IMR-90 (cell line): Measurements from ENCODE around the gene PTGDS. TPM values are rescaled to one million over a fixed set of nuclear protein-coding genes. Genes with fewer than 3 reads are reported as not detected.

Experiments used
- ATAC-seq: fragments of 200-7000 bp; cut with Tn5 transposase; 2 replicates; pipeline ENCODE4 v1.9.1; 2020; ENCODE audit warnings: low read depth, mild to moderate bottlenecking, moderate library complexity
- BruUV-seq: library from RNA; stranded (reverse); fragments of 400-500 nt; replicated peaks from 2 replicates; lab custom pipeline; 2021; lab: Mats Ljungman, UMichigan
- CTCF ChIA-PET: fragments of 300-600 bp; formaldehyde crosslinking; extraction: SDS; loops from one replicate; lab custom pipeline; 2021; ENCODE audit warnings: antibody characterized with exemption; lab: Yijun Ruan, JAX
- POLR2A ChIA-PET: fragments of 300-600 bp; sonication (Branson Sonifier 250); formaldehyde crosslinking; loops from one replicate; lab custom pipeline; 2022; ENCODE audit warnings: antibody characterized with exemption; ENCODE audit not compliant: unreplicated experiment; lab: Charles Lee
- DNase-seq: peaks from one replicate; pipeline ENCODE4 v3.0.0; 2013
- H2AFZ ChIP-seq: replicated peaks from 2 replicates; pipeline ENCODE3; 2013; ENCODE audit warnings: low read length, mild to moderate bottlenecking; ENCODE audit not compliant: poor library complexity
- H2AK5ac ChIP-seq: 2 replicates; pipeline ENCODE4 v1.6.1; 2013; ENCODE audit warnings: low read depth, low read length, inconsistent platforms
- H2AK9ac ChIP-seq: replicated peaks from 2 replicates; pipeline ENCODE3; 2013; ENCODE audit warnings: mild to moderate bottlenecking, low read depth, low read length, moderate library complexity; ENCODE audit not compliant: poor library complexity
- H2BK120ac ChIP-seq: 2 replicates; pipeline ENCODE4 v1.6.1; 2013; ENCODE audit warnings: low read depth, low read length, inconsistent platforms
- H2BK15ac ChIP-seq: 3 replicates; pipeline ENCODE4 v1.6.1; 2013; ENCODE audit warnings: low read depth, low read length, inconsistent platforms
- H2BK20ac ChIP-seq: 2 replicates; pipeline ENCODE4 v1.6.1; 2013; ENCODE audit warnings: low read depth, mild to moderate bottlenecking, inconsistent platforms, low read length, moderate library complexity
- H2BK5ac ChIP-seq: 2 replicates; pipeline ENCODE4 v1.6.1; 2013; ENCODE audit warnings: mild to moderate bottlenecking, low read depth, low read length, inconsistent platforms; ENCODE audit not compliant: poor library complexity, severe bottlenecking
- H3K14ac ChIP-seq: replicated peaks from 2 replicates; pipeline ENCODE4 v1.6.1; 2013; ENCODE audit warnings: low read depth, low read length, inconsistent platforms
- H3K18ac ChIP-seq: 2 replicates; pipeline ENCODE4 v1.6.1; 2013; ENCODE audit warnings: low read depth, low read length, control low read depth
- H3K23ac ChIP-seq: 2 replicates; pipeline ENCODE4 v1.6.1; 2013; ENCODE audit warnings: low read depth, low read length, inconsistent platforms
- H3K27ac ChIP-seq: 2 replicates; pipeline ENCODE4 v1.5.1; 2013; ENCODE audit warnings: mild to moderate bottlenecking, control low read depth, low read length; ENCODE audit not compliant: insufficient read depth
- H3K27me3 ChIP-seq: 2 replicates; pipeline ENCODE4 v1.6.1; 2013; ENCODE audit warnings: low read length; ENCODE audit not compliant: control insufficient read depth, insufficient read depth
- H3K36me3 ChIP-seq: 2 replicates; pipeline ENCODE4 v1.6.1; 2013; ENCODE audit warnings: low read length, mixed read lengths; ENCODE audit not compliant: control insufficient read depth, insufficient read depth
- H3K4ac ChIP-seq: 2 replicates; pipeline ENCODE4 v1.6.1; 2013; ENCODE audit warnings: low read depth, low read length, inconsistent platforms
- H3K4me1 ChIP-seq: 2 replicates; pipeline ENCODE4 v1.6.1; 2013; ENCODE audit warnings: low read length, mixed read lengths; ENCODE audit not compliant: control insufficient read depth, insufficient read depth
- H3K4me2 ChIP-seq: 2 replicates; pipeline ENCODE4 v1.6.1; 2013; ENCODE audit warnings: low read depth, mild to moderate bottlenecking, control low read depth, low read length, moderate library complexity
- H3K4me3 ChIP-seq: 2 replicates; pipeline ENCODE4 v1.5.1; 2013; ENCODE audit warnings: low read depth, mild to moderate bottlenecking, control low read depth, low read length, moderate library complexity; ENCODE audit not compliant: insufficient read depth
- H3K56ac ChIP-seq: 2 replicates; pipeline ENCODE4 v1.6.1; 2013; ENCODE audit warnings: low read length, inconsistent platforms; ENCODE audit not compliant: insufficient read depth; ENCODE audit errors: extremely low read depth
- H3K79me1 ChIP-seq, 2 experiments: 2 replicates each; pipeline ENCODE4 v1.6.1; 2013; ENCODE audit warnings: low read length in 2 of 2, inconsistent platforms in 1 of 2, low read depth in 1 of 2
- H3K9ac ChIP-seq: 2 replicates; pipeline ENCODE4 v1.6.1; 2013; ENCODE audit warnings: low read depth, low read length, control low read depth
- H3K9me1 ChIP-seq: 2 replicates; pipeline ENCODE4 v1.6.1; 2013; ENCODE audit warnings: low read length, inconsistent platforms; ENCODE audit not compliant: insufficient read depth
- H3K9me3 ChIP-seq: 2 replicates; pipeline ENCODE4 v1.6.1; 2013; ENCODE audit warnings: low read length; ENCODE audit not compliant: control insufficient read depth, insufficient read depth
- H4K20me1 ChIP-seq: 2 replicates; pipeline ENCODE4 v1.6.1; 2013; ENCODE audit warnings: low read length, inconsistent platforms; ENCODE audit not compliant: insufficient read depth
- H4K5ac ChIP-seq: 2 replicates; pipeline ENCODE4 v1.6.1; 2013; ENCODE audit warnings: mild to moderate bottlenecking, low read depth, low read length, control low read depth
- H4K8ac ChIP-seq, 2 experiments: 2 replicates each; pipeline ENCODE4 v1.6.1; 2013; ENCODE audit warnings: low read depth in 2 of 2, low read length in 2 of 2, control low read depth in 1 of 2, inconsistent platforms in 1 of 2
- H4K91ac ChIP-seq: 2 replicates; pipeline ENCODE4 v1.6.1; 2013; ENCODE audit warnings: low read depth, low read length, inconsistent platforms; ENCODE audit not compliant: insufficient read depth
- BHLHE40 ChIP-seq: fragments of 150-350 bp; IDR thresholded peaks from 2 replicates; pipeline ENCODE4 v1.6.1; 2016; ENCODE audit warnings: mild to moderate bottlenecking, low read depth, low read length
- CHD1 ChIP-seq: IDR thresholded peaks from 2 replicates; pipeline ENCODE4 v1.6.1; 2012; ENCODE audit warnings: low read depth, low read length, improper control_type of control experiment
- ELK1 ChIP-seq: fragments of 150-350 bp; IDR thresholded peaks from 2 replicates; pipeline ENCODE4 v1.6.1; 2016; ENCODE audit warnings: low read depth, mild to moderate bottlenecking, low read length, moderate library complexity, borderline replicate concordance
- FOS ChIP-seq: fragments of 150-350 bp; IDR thresholded peaks from 2 replicates; pipeline ENCODE4 v1.6.1; 2016; ENCODE audit warnings: low read depth, low read length
- MAFK ChIP-seq: IDR thresholded peaks from 2 replicates; pipeline ENCODE4 v1.6.1; 2012; ENCODE audit warnings: low read depth, low read length, improper control_type of control experiment
- MAZ ChIP-seq: IDR thresholded peaks from 2 replicates; pipeline ENCODE4 v1.6.1; 2012; ENCODE audit warnings: low read depth, mild to moderate bottlenecking, low read length, improper control_type of control experiment, moderate library complexity, borderline replicate concordance
- MXI1 ChIP-seq: IDR thresholded peaks from 2 replicates; pipeline ENCODE4 v1.6.1; 2012; ENCODE audit warnings: low read depth, mild to moderate bottlenecking, low read length, moderate library complexity, borderline replicate concordance
- POLR2A ChIP-seq: IDR thresholded peaks from 2 replicates; pipeline ENCODE4 v1.6.1; 2012; ENCODE audit warnings: mild to moderate bottlenecking, low read depth, low read length
- RAD21 ChIP-seq: IDR thresholded peaks from 2 replicates; pipeline ENCODE4 v1.6.1; 2012; ENCODE audit warnings: low read length, improper control_type of control experiment
- RCOR1 ChIP-seq: IDR thresholded peaks from 2 replicates; pipeline ENCODE4 v1.6.1; 2012; ENCODE audit warnings: mild to moderate bottlenecking, low read length, improper control_type of control experiment; ENCODE audit not compliant: insufficient replicate concordance
- SMC3 ChIP-seq: fragments of 150-350 bp; IDR thresholded peaks from 2 replicates; pipeline ENCODE4 v1.6.1; 2016; ENCODE audit warnings: low read depth, mild to moderate bottlenecking, antibody characterized with exemption, low read length, moderate library complexity
- USF2 ChIP-seq: fragments of 150-350 bp; IDR thresholded peaks from 2 replicates; pipeline ENCODE4 v1.6.1; 2017; ENCODE audit warnings: mild to moderate bottlenecking, antibody characterized with exemption, low read length, low read depth
- WGBS, 2 experiments: methylation state at CpG; one replicate each; pipeline versions ENCODE4 v1.1.5 to v1.1.7; 2013; ENCODE audit warnings: missing lambda C conversion rate in 2 of 2; ENCODE audit not compliant: insufficient read length in 1 of 2; ENCODE audit errors: extremely low coverage in 2 of 2; 5-methylcytosine and 5-hydroxymethylcytosine counted together
- dilution Hi-C: fragments of 300-500 bp; cut with HindIII; formaldehyde crosslinking; loops from one replicate; pipeline ENCODE4 v1.14.3; 2018; ENCODE audit warnings: low sequenced_read_pairs; ENCODE audit not compliant: unreplicated experiment
- in situ Hi-C: fragments of 300-500 bp; cut with MboI; formaldehyde crosslinking; loops from 3 replicates; pipeline ENCODE4 v1.14.3; 2019; ENCODE audit warnings: low sequenced_read_pairs, inconsistent platforms, mixed read lengths
- intact Hi-C: fragments of 100-400 bp; cut with micrococcal nuclease; formaldehyde crosslinking; loops from 2 replicates; pipeline ENCODE4 v1.10.0; 2022
- polyA plus RNA-seq, 3 experiments: library from polyadenylated mRNA; depleted of rRNA; stranded (reverse); fragments of >200 nt; gene quantifications; 2 replicates each; pipeline ENCODE4 v1.2.3, GENCODE V29; 2012; ENCODE audit warnings: low replicate concordance in 1 of 3
- total RNA-seq: library from RNA; depleted of rRNA; stranded (reverse); fragments of >200 nt; gene quantifications from 2 replicates; pipeline ENCODE4 v1.2.3, GENCODE V29; 2012
- TF ChIP-seq, protein P1 (sequence below): conservative IDR thresholded peaks from 2 replicates; pipeline ENCODE4 v1.5.1; 2012; ENCODE audit warnings: mild to moderate bottlenecking, low read depth, low read length, improper control_type of control experiment

Gene PTGDS
- total and polyA plus RNA-seq, 2 of the 4 experiments (the other 2 are of a cell fraction): 1.2 TPM; not detected in 1

DNA sequence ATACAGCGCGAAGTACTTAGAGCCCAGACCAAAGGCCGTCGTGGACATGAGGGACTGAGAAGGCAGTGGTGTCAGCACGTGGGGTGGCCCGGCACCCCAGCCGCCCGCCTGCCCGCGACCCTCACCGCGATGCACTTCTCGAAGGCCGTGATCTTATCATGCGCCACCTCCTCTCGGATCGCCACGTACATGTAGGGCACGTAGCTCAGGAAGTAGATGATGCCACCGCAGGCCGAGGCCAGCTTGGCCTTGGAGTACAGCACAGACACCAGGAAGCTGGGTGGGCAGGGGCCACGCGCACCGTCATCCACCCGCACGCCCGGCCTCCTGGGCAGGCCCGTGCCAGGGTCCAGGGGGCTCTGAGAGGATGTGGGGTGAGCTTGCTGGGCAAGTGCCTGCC is 39.8 kb downstream of the PTGDS start:
- no peak for TF ChIP-seq MAZ
- TF ChIP-seq RCOR1: no peak
- no peak for TF ChIP-seq SMC3
- no peak for TF ChIP-seq MAFK
- no peak for TF ChIP-seq FOS
- TF ChIP-seq, protein P1, sequence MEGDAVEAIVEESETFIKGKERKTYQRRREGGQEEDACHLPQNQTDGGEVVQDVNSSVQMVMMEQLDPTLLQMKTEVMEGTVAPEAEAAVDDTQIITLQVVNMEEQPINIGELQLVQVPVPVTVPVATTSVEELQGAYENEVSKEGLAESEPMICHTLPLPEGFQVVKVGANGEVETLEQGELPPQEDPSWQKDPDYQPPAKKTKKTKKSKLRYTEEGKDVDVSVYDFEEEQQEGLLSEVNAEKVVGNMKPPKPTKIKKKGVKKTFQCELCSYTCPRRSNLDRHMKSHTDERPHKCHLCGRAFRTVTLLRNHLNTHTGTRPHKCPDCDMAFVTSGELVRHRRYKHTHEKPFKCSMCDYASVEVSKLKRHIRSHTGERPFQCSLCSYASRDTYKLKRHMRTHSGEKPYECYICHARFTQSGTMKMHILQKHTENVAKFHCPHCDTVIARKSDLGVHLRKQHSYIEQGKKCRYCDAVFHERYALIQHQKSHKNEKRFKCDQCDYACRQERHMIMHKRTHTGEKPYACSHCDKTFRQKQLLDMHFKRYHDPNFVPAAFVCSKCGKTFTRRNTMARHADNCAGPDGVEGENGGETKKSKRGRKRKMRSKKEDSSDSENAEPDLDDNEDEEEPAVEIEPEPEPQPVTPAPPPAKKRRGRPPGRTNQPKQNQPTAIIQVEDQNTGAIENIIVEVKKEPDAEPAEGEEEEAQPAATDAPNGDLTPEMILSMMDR: no peak
- no peak for TF ChIP-seq ELK1
- TF ChIP-seq RAD21: no peak
- no peak for TF ChIP-seq MXI1
- no peak for TF ChIP-seq POLR2A
- no peak for TF ChIP-seq BHLHE40
- no peak for TF ChIP-seq CHD1
- TF ChIP-seq USF2: no peak
- no peaks in the 10 kb centered on the region for H3K9me1 ChIP-seq
- H2BK5ac ChIP-seq: no peak overlapping the region
- H3K18ac ChIP-seq: no peak overlapping the region
- H3K56ac ChIP-seq: no peak overlapping the region
- H3K36me3 ChIP-seq: peaks cover 36% of the 10 kb centered on the region; the same call in 1 of the 2 replicates
- intact Hi-C loops: no loop called here
- no peak overlapping the region for H3K27ac ChIP-seq
- H3K9me3 ChIP-seq: no peaks in the 10 kb centered on the region
- H3K27me3 ChIP-seq: no peaks in the 10 kb centered on the region
- no peak overlapping the region for H2BK20ac ChIP-seq
- in situ Hi-C loops: no loop called here
- dilution Hi-C loops: no loop called here
- H2AK9ac ChIP-seq: no peak overlapping the region
- H2AFZ ChIP-seq: no peak overlapping the region
- H3K4me2 ChIP-seq: no peak overlapping the region
- no peak overlapping the region for H2BK120ac ChIP-seq
- no peaks in the 10 kb centered on the region; the same call in 1 of the 2 replicates for H4K20me1 ChIP-seq
- no peaks in the 10 kb centered on the region for H3K4me1 ChIP-seq
- CTCF ChIA-PET: no interaction called here
- no TSS peak for BruUV-seq
- 95% methylated on average over 27 of the region's 28 CpGs; no CpG with 5 or more reads in 1 of the 2 experiments for WGBS, 2 experiments
- no peak overlapping the region for H3K4ac ChIP-seq
- H4K8ac ChIP-seq: no peak overlapping the region
- H3K14ac ChIP-seq: no peak overlapping the region
- H4K5ac ChIP-seq: no peak overlapping the region
- POLR2A ChIA-PET: no interaction called here
- no peak overlapping the region for H3K9ac ChIP-seq
- no peak overlapping the region for H4K91ac ChIP-seq
- H2AK5ac ChIP-seq: no peak overlapping the region
- ATAC-seq (no peak), DNase-seq (no peak)
- no peaks in the 10 kb centered on the region for H3K79me1 ChIP-seq
- no peak overlapping the region for H2BK15ac ChIP-seq
- no peak overlapping the region for H3K23ac ChIP-seq
- H3K4me3 ChIP-seq: no peak overlapping the region
